Common myeloid progenitor, CD34-positive (primary cell): ENCODE results near the gene PLCB4.
A peak's percentile ranks its signal among the peaks of the same experiment; 100 is the strongest.

Experiments
- CTCF ChIA-PET: fragments of 350-600 bp; sonication (Branson Sonifier 250); formaldehyde crosslinking; loops from one replicate; lab custom pipeline; 2021; ENCODE audit warnings: antibody characterized with exemption; lab: Charles Lee
- POLR2A ChIA-PET: fragments of 350-600 bp; sonication (Branson Sonifier 250); formaldehyde crosslinking; loops from one replicate; lab custom pipeline; 2021; ENCODE audit warnings: antibody characterized with exemption; lab: Charles Lee
- DNase-seq, 3 donors: peaks; one replicate each; pipeline versions ENCODE4 v3.0.0 to v3.0.0-alpha.2; 2013
- H3K27ac ChIP-seq, 2 experiments: 1 replicate in 1 of 2; 2 replicates in 1 of 2; pipeline ENCODE4 v1.7.0; 2013; ENCODE audit warnings: inconsistent platforms in 2 of 2, low read length in 2 of 2, mild to moderate bottlenecking in 2 of 2, low read depth in 1 of 2, moderate library complexity in 1 of 2; ENCODE audit not compliant: severe bottlenecking in 2 of 2, insufficient read depth in 1 of 2, poor library complexity in 1 of 2
- H3K27me3 ChIP-seq, 5 experiments: replicated peaks in 2 of 5; 1 replicate in 3 of 5; 2 replicates in 2 of 5; pipeline versions ENCODE4 v1.6.1 to v1.7.0; 2013; ENCODE audit warnings: low read length in 4 of 5, mild to moderate bottlenecking in 2 of 5, moderate library complexity in 2 of 5, inconsistent platforms in 1 of 5; ENCODE audit not compliant: insufficient read depth in 5 of 5, control insufficient read depth in 4 of 5
- H3K36me3 ChIP-seq, 4 experiments: 1 replicate in 2 of 4; 2 replicates in 2 of 4; pipeline versions ENCODE4 v1.6.1 to v1.7.0; 2013; ENCODE audit warnings: low read length in 3 of 4, control low read depth in 1 of 4, mild to moderate bottlenecking in 1 of 4; ENCODE audit not compliant: control insufficient read depth in 4 of 4, insufficient read depth in 4 of 4
- H3K4me1 ChIP-seq, 4 experiments: 1 replicate in 3 of 4; 2 replicates in 1 of 4; pipeline versions ENCODE4 v1.6.1 to v1.7.1; 2013; ENCODE audit warnings: low read length in 3 of 4, mild to moderate bottlenecking in 3 of 4, control low read depth in 1 of 4, inconsistent platforms in 1 of 4, moderate library complexity in 1 of 4; ENCODE audit not compliant: control insufficient read depth in 4 of 4, insufficient read depth in 4 of 4; ENCODE audit errors: control extremely low read depth in 1 of 4
- H3K4me3 ChIP-seq, 7 experiments: 1 replicate in 4 of 7; 2 replicates in 3 of 7; pipeline versions ENCODE4 v1.5.1 to v1.7.0; 2013; ENCODE audit warnings: mild to moderate bottlenecking in 7 of 7, low read length in 6 of 7, moderate library complexity in 6 of 7, inconsistent platforms in 2 of 7, low read depth in 2 of 7, control low read depth in 1 of 7; ENCODE audit not compliant: insufficient read depth in 4 of 7, control insufficient read depth in 1 of 7; ENCODE audit errors: extremely low read depth in 1 of 7
- H3K9me3 ChIP-seq, 5 experiments: 1 replicate in 4 of 5; 2 replicates in 1 of 5; pipeline versions ENCODE4 v1.6.1 to v1.7.1; 2013; ENCODE audit warnings: low read length in 4 of 5, mild to moderate bottlenecking in 2 of 5, inconsistent platforms in 1 of 5, low read depth in 1 of 5, moderate library complexity in 1 of 5; ENCODE audit not compliant: control insufficient read depth in 4 of 5, insufficient read depth in 2 of 5; ENCODE audit errors: control extremely low read depth in 1 of 5
- WGBS: methylation state at CpG from one replicate; pipeline ENCODE4 v1.1.5; 2013; ENCODE audit not compliant: insufficient coverage; 5-methylcytosine and 5-hydroxymethylcytosine counted together

PLCB4 gene

GRCh38 chr20:9131841-9132240, 63.0 kb downstream of the PLCB4 start:
- 100% methylated on average over 1 of the region's 3 CpGs for WGBS
- peaks cover 4 to 8% (median 5%) of the 10 kb centered on the region in 5 experiments for H3K9me3 ChIP-seq
- no peak overlapping the region for H3K4me3 ChIP-seq
- DNase-seq, result no peak
- no peaks in the 10 kb centered on the region for H3K27me3 ChIP-seq
- POLR2A ChIA-PET, result no interaction called here
- H3K27ac ChIP-seq, result no peak overlapping the region
- CTCF ChIA-PET, result no interaction called here
- peaks cover 5 to 20% (median 15%) of the 10 kb centered on the region in 4 experiments for H3K4me1 ChIP-seq
- H3K36me3 ChIP-seq, result peaks cover 0 to 4% (median 0%) of the 10 kb centered on the region in 4 experiments

- Histone ChIP-seq H3K4me3 (peak overlapping the region in 1 of 7 experiments; percentile 15), H3K4me1 (peaks cover 5 to 24% (median 19%) of the 10 kb centered on the region in 4 experiments), H3K9me3 (peaks cover 4 to 8% (median 6%) of the 10 kb centered on the region in 5 experiments), H3K27me3 (no peaks in the 10 kb centered on the region), H3K36me3 (peaks cover 0 to 4% (median 0%) of the 10 kb centered on the region in 4 experiments), H3K27ac (no peak overlapping the region)
- DNase-seq, result peak in 1 of 3 donors; percentile 36
- CTCF ChIA-PET, result interaction anchor here (2.1 kb wide), 1 partner anchor 35 kb away, joined by 4 read pairs; no protein-coding TSS in a partner anchor
- WGBS, result 16% methylated on average over 2 of the region's 2 CpGs
- POLR2A ChIA-PET, result no interaction called here
Observed at GRCh38 chr20:9134346-9134745, 65.5 kb downstream of the PLCB4 start.

GRCh38 chr20:9136114-9136513, 67.2 kb downstream of the PLCB4 start:
- H3K27me3 ChIP-seq, result no peaks in the 10 kb centered on the region
- peak overlapping the region in 1 of 7 experiments; percentile 52 for H3K4me3 ChIP-seq
- peak; percentile 71 to 85 (median 77) for DNase-seq
- H3K9me3 ChIP-seq, result peaks cover 4 to 10% (median 6%) of the 10 kb centered on the region in 5 experiments
- ChIA-PET CTCF (interaction anchor here (0.9 to 2.9 kb wide), 6 partner anchors 10 to 283 kb away, joined by 3 to 10 read pairs (median 6); no protein-coding TSS in a partner anchor), POLR2A (interaction anchor here (1.4 kb wide), 1 partner anchor 24 kb away, joined by 7 read pairs; no protein-coding TSS in a partner anchor)
- peak overlapping the region; percentile 5 to 69 for H3K27ac ChIP-seq
- H3K4me1 ChIP-seq, result peaks cover 5 to 23% (median 17%) of the 10 kb centered on the region in 4 experiments
- WGBS, result 0% methylated on average over 1 of the region's 3 CpGs
- peaks cover 0 to 4% (median under 1%) of the 10 kb centered on the region in 4 experiments for H3K36me3 ChIP-seq

- peaks cover 5 to 28% (median 19%) of the 10 kb centered on the region in 4 experiments for H3K4me1 ChIP-seq
- peaks cover 2 to 5% (median 3%) of the 10 kb centered on the region in 5 experiments for H3K9me3 ChIP-seq
- peak overlapping the region in 2 of 7 experiments; percentile 12 to 52 for H3K4me3 ChIP-seq
- CTCF ChIA-PET, result interaction anchor here (1.1 to 2.9 kb wide), 6 partner anchors 10 to 44 kb away, joined by 3 to 10 read pairs (median 6); no protein-coding TSS in a partner anchor
- POLR2A ChIA-PET, result interaction anchor here (1.4 kb wide), 1 partner anchor 23 kb away, joined by 7 read pairs; no protein-coding TSS in a partner anchor
- H3K27me3 ChIP-seq, result no peaks in the 10 kb centered on the region
- H3K36me3 ChIP-seq, result peaks cover 0 to 2% (median under 1%) of the 10 kb centered on the region in 4 experiments
- 19% methylated on average over 5 of the region's 7 CpGs for WGBS
- DNase-seq, result peak in 2 of 3 donors; percentile 69 to 82
- H3K27ac ChIP-seq, result peak overlapping the region; percentile 5 to 69
Observed at GRCh38 chr20:9137001-9137400, 68.1 kb downstream of the PLCB4 start.

GRCh38 chr20:9139106-9139833, 70.4 kb downstream of the PLCB4 start:
- DNase-seq, result no peak
- Histone ChIP-seq H3K27ac (no peak overlapping the region), H3K36me3 (peaks cover 0 to 2% (median 0%) of the 10 kb centered on the region in 4 experiments), H3K27me3 (no peaks in the 10 kb centered on the region), H3K4me1 (peaks cover 5 to 32% (median 19%) of the 10 kb centered on the region in 4 experiments), H3K9me3 (peaks cover 0 to 4% (median 0%) of the 10 kb centered on the region in 5 experiments), H3K4me3 (no peak overlapping the region)
- ChIA-PET POLR2A (interaction anchor here (1.1 kb wide), 1 partner anchor 9 kb away, joined by 4 read pairs; no protein-coding TSS in a partner anchor), CTCF (interaction anchor here (0.6 to 1.8 kb wide), 3 partner anchors 10 to 96 kb away, joined by 3 to 6 read pairs (median 4); no protein-coding TSS in a partner anchor)
- WGBS, result 92% methylated on average over 2 of the region's 3 CpGs

GRCh38 chr20:9140162-9140760, 71.4 kb downstream of the PLCB4 start:
- no peak overlapping the region for H3K27ac ChIP-seq
- peaks cover 10 to 39% (median 25%) of the 10 kb centered on the region in 4 experiments for H3K4me1 ChIP-seq
- H3K4me3 ChIP-seq, result no peak overlapping the region
- ChIA-PET POLR2A (interaction anchor here (1.1 kb wide), 1 partner anchor 10 kb away, joined by 4 read pairs; no protein-coding TSS in a partner anchor), CTCF (interaction anchor here (0.6 to 1.8 kb wide), 2 partner anchors 20 to 97 kb away, joined by 3 to 6 read pairs; no protein-coding TSS in a partner anchor)
- no peak for DNase-seq
- H3K36me3 ChIP-seq, result peaks cover 0 to 2% (median 0%) of the 10 kb centered on the region in 4 experiments
- WGBS, result 93% methylated on average over 5 of the region's 8 CpGs
- H3K27me3 ChIP-seq, result no peaks in the 10 kb centered on the region
- H3K9me3 ChIP-seq, result peaks cover 0 to 4% (median 0%) of the 10 kb centered on the region in 5 experiments
